Stimulated activated CD4-positive, alpha-beta T cell treated with anti-CD3 and anti-CD28 coated beads, Interleukin-1b, Interleukin-23, amount 100 ng/mL, for 4 hours (primary cell): ENCODE results near the gene FCN2.

Experiments used
- DNase-seq, 2 donors: peaks; one replicate each; pipeline ENCODE4 v3.0.0-alpha.2; 2020; ENCODE audit warnings: low read depth in 2 of 2

FCN2 gene

DNA sequence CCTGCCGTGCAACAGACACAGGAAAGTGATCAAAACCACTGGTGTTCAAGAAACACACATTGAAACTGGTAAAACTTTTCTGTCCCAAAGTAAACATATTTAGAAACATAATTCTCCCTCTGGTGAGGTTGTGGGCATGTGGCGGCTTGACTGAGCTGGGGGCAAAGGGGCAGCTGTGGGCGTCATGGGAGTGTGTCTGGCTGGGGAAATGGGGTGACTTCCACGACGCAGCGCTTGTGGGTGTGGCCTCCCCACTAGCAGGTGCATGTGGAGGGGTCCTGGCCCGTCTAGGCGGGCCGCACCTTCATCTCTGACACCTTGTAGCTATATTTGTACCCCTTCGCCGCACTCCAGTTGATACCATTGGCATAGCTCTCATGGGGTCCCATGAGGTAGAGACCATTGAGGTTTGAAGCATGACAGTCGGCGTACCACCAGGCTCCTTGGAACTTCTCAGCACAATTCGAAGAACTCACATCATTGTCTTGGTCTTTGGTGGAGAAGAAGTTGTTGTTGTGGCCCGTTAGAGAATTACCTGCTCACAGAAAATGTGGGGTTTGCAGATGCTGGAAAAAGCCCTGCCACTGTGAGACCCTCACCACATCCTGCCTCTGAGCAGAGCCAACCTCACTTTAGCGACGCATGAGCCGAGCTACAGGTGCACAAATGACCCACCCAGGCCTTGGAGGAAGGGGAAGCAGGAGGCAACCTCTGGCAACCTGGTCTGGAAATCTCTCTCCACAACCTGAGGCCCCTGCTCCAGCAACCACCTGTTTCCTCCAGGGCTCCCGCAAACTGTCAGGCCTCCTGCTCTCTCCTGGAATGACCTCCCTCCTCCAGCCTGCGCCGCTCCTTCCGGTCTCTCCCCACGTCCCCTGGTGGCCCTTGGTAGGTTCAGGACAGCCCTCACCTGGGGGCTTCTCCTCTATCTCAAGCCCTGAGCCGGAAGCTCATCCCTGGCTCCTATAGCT, 29.2 kb downstream of the FCN2 start:
- DNase-seq, result no peak

- DNase-seq, result no peak
Measured at GRCh38 chr9:134912126-134912840, 31.7 kb downstream of the FCN2 start.

GRCh38 chr9:134913041-134913712, 32.6 kb downstream of the FCN2 start:
- DNase-seq, result no peak

DNA sequence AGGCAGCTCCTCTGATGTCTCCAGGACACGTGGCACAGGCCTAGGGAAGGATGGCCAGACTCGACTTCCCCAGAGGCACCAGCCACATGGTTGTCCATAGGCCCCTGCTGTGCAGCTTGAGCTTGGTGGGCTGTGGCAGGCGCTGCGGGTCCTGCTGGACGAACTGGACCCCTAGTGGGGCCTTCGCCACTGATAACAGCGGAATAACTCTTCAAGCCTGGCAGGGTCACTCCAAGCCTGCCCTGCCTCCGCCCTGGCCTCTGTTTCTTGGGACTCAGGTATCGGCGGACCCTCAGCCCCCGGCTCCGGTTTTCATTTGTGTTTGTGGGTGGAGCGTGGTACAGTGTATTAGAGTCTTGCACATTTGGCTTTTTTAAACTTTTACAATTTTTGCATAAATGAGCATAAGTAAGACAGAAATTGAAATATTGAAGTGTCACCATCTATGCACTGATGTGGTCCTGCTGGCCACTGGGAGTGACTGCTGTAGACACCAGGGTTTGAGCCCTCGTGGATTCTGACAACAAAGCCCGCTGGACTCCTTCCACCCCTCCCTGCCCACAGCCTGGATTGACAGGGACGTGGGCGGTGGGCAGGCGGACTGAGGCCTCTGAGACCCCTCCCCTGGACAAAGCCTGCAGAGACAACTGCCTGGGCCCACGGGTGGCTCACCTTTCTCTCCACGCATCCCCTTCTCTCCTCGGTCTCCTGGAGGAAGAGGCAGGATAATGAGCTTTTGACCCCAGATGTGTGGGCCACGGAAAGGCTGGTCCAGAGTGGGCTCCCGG, 33.3 kb downstream of the FCN2 start:
- DNase-seq, result no peak

GRCh38 chr9:134914501-134914834, 33.9 kb downstream of the FCN2 start:
- DNase-seq, result no peak

- DNase-seq, result no peak
Measured at GRCh38 chr9:134915046-134915985, 34.7 kb downstream of the FCN2 start.

GRCh38 chr9:134916161-134916665, 35.6 kb downstream of the FCN2 start:
- DNase-seq, result no peak

DNA sequence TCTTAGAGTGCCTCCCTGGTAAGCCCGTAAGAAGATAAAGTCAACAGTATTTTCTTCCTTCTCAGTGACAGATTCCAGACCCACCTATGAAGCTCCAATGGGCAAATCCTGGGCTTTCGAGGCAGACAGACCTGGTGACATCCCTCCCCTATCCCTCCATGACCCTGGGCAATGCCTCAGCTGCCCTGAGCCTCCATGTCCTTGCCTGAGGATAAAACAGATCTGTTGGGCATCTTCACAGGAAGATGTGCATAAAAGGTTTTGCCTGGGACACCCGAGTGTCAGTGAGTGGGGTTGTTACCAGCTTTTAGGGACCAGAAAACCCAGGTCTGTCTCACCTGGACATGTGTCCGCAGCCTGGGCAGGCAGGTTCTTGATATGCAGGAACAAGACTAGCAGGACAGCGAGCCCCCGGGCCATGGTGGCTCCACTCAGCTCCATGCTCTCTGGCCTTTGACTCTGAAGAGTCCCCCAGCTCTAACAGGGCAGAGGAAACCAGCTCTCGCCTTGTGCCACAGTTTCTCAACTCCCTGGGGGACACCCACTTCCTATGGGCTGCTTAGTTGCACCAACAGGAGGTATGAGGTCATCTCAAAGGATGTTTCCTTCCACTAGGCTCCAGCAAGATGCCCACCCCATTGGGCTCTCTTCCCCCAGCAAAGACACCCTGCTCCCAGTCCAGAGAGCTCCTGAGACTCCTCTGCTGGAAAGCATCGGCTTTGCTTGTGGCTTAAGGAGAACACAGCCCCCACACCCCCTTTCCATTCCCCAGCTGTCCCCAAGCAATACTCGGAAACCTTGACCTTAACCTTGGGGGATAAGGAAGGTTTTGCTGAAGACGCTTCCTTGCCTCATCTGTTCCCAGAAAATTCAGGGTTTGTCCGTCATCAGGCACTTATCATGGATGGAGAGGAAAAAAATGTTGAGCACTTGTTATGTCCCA, 37.1 kb downstream of the FCN2 start, which contains the start of gene FCN1:
FCN1 (minus strand) TSS at position 482 of the 943 bp plus-strand sequence; CDS start at position 441, 41 bp downstream.
- no peak for DNase-seq

DNA sequence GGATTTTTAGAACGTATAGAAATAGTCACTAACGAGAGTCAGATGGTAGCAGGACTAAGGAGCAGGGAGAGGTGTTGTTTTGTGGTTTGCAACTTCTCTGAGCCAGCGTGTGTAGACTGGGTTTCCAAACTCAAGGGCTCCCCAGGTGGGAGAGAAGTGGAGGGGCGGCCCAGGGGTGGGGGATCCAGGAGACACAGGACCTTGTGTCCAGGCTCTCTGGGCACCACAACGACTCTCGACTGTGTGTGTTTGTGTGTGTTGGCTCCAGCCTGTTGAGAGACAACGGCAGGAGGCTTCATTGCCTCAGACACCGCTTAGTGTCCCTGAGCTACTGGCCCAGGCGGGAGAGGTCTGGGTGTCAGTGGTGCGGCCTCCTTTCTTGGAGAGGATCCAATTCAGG, 38.0 kb downstream of the FCN2 start:
- DNase-seq, result no peak

DNA sequence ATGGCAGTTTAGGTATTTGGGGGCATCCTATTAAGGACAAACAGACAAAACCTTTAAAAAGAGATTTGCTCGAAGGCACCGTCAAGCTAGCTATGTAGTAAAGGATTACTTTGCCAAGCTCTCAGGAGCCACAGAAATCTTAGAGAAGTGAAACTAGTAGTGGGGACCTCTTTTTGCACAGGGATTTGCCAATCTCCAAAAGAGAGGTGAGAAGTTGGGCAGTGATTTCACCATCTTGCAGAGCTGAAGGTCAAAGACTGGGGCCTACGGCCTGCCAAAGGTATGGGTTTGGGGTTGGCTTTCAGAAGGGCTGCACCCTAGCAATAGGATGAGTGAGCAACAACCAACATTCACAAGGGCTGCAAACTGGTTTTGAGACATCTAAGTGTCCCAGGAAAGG, 38.7 kb downstream of the FCN2 start:
- DNase-seq, result no peak

DNA sequence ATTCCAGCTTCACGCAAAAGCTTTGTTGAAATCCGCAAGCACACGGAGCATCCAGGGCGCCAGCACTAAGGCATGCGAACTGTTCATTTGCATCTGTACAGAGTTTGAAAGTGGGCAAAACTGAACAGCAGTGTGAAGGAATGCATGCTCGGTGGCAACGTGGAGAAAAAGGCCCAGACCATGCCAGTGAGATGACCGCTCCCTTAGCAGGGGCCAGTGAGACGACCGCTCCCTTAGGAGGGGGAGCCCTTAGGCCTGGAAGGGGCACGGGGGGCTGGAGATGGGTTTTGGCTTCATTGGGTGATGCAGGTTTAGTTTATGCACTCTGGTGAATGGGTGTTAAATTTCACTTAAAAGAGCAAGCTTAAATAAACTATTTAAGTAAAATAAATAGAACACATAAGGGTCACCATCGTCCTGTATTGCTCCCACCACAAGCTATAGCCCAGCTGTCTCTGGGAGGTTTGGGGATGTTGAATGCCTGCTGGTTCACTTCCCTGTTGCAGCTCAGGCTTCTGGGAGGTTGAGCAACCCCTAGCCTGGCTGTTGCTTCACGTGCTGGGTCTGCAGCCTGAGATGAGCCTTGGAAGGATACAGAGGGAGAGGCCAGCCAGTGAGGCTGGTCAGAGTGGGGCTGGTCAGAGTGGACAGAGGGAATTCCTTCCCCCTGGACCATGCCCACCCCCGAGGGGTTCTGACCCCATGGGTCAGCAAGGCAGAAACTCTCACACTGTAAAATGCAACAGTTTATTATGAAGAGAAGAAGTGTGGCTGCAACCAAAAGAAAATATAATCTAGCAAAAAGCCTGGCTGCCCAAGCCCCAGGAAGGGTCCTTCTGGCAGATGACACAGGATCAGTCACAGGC, 41.7 kb downstream of the FCN2 start:
- DNase-seq, result no peak

DNA sequence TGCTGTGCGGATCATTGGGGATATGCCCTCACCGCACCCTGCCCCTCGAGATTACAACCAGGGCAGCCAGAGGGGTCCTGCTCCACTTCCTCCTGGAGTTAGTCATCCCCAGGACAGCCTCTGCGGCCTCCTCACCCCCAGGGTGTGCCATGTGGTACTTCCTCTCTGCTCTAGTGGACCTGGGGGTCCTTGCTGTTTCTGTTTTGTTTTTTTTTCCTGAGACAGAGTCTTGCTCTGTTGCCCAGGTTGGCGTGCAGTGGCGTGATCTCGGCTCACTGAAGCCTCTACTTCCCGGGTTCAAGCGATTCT, 42.3 kb downstream of the FCN2 start:
- no peak for DNase-seq

- no peak for DNase-seq
Measured at GRCh38 chr9:134923466-134923865, 42.9 kb downstream of the FCN2 start.

DNA sequence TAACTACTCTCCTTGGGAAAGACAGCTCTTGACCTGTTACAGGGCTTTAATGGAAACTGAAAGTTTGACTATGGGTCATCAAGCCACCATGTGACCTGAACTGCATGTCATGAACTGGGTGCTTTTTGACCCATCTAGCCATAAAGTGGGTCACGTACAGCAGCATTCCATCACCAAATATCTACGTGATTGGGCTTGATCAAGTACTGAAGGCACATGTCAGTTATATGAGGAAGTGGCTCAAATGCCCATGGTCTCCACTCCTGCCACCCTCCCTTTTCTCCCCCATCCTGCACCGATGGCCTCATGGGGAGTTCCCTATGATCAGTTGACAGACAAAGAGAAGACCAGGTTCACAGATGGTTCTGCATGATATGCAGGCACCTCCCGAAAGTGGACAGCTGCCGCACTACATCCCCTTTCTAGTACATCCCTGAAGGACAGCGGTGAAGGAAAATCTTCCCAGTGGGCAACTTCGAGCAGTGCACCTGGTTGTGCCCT, 44.5 kb downstream of the FCN2 start:
- DNase-seq, result no peak

DNA sequence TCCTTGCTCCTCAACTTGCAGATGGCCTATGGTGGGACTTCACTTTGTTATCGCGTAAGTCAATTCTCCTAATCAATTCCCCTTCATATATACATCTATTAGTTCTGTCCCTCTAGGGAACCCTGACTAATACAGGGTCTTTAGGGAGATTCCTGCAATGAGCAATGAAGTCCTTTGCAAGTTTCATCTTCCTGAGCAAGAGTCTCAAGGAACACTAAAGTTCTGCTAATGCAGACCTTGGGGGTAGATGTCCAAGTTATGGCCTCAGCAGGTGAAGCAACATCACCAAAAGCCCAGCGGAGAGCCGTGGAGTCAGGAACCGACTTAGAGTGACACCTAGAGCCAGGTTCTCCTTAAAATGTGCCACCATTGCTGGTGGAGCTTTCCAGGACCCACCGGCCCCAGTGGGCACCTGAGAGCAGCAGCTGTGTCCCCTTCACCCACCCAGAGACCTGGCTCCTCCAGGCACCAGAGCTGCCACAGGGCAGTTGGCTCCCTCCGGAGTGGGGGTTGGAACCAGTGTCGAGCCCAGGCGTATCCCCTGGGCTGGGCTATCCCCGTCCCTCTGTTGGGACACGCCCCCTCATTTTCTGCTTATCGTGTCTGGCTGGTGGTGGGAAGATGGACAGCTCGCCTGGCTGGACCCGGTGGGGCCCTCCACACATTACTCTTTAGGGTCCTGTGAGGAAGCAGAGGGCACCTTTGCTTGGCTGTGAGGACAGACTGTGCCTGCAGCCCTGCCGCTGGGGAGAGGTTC, 48.0 kb downstream of the FCN2 start:
- no peak for DNase-seq

GRCh38 chr9:134929193-134930158, 48.9 kb downstream of the FCN2 start:
- DNase-seq, result no peak
